Neural cell (in vitro differentiated cells): ENCODE results near the gene IQCN.

ENCODE experiments used
- EP300 ChIP-seq: fragments of 450-650 bp; conservative IDR thresholded peaks from 2 replicates; pipeline ENCODE4 v1.6.1; 2014; ENCODE audit warnings: antibody characterized with exemption, mild to moderate bottlenecking, moderate library complexity; ENCODE audit not compliant: poor library complexity, severe bottlenecking
- EZH2 ChIP-seq: fragments of 200-600, 300-800 bp; shearing (Covaris generic), sonication (generic); IDR thresholded peaks from 2 replicates; pipeline ENCODE4 v1.6.1; 2014; ENCODE audit warnings: antibody characterized with exemption, low read length, borderline replicate concordance, mild to moderate bottlenecking; ENCODE audit not compliant: insufficient read depth, poor library complexity, severe bottlenecking
- POLR2AphosphoS5 ChIP-seq: IDR thresholded peaks from 2 replicates; pipeline ENCODE4 v1.6.1; 2012
- RAD21 ChIP-seq: fragments of 450-650 bp; conservative IDR thresholded peaks from 2 replicates; pipeline ENCODE4 v1.6.1; 2014; ENCODE audit warnings: antibody characterized with exemption, mild to moderate bottlenecking, moderate library complexity
- TF ChIP-seq, protein P1 (sequence below): fragments of 450-650 bp; IDR thresholded peaks from 2 replicates; pipeline ENCODE4 v1.5.1; 2014; ENCODE audit warnings: antibody characterized with exemption, mild to moderate bottlenecking, moderate library complexity; ENCODE audit not compliant: poor library complexity, severe bottlenecking
- TF ChIP-seq, protein P2 (sequence below): IDR thresholded peaks from 2 replicates; pipeline ENCODE4 v1.6.1; 2012; ENCODE audit warnings: borderline replicate concordance

- TF ChIP-seq POLR2AphosphoS5 (no peak), RAD21 (no peak), EP300 (no peak), EZH2 (no peak)
- TF ChIP-seq, protein P1, sequence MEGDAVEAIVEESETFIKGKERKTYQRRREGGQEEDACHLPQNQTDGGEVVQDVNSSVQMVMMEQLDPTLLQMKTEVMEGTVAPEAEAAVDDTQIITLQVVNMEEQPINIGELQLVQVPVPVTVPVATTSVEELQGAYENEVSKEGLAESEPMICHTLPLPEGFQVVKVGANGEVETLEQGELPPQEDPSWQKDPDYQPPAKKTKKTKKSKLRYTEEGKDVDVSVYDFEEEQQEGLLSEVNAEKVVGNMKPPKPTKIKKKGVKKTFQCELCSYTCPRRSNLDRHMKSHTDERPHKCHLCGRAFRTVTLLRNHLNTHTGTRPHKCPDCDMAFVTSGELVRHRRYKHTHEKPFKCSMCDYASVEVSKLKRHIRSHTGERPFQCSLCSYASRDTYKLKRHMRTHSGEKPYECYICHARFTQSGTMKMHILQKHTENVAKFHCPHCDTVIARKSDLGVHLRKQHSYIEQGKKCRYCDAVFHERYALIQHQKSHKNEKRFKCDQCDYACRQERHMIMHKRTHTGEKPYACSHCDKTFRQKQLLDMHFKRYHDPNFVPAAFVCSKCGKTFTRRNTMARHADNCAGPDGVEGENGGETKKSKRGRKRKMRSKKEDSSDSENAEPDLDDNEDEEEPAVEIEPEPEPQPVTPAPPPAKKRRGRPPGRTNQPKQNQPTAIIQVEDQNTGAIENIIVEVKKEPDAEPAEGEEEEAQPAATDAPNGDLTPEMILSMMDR = no peak
- TF ChIP-seq, protein P2, sequence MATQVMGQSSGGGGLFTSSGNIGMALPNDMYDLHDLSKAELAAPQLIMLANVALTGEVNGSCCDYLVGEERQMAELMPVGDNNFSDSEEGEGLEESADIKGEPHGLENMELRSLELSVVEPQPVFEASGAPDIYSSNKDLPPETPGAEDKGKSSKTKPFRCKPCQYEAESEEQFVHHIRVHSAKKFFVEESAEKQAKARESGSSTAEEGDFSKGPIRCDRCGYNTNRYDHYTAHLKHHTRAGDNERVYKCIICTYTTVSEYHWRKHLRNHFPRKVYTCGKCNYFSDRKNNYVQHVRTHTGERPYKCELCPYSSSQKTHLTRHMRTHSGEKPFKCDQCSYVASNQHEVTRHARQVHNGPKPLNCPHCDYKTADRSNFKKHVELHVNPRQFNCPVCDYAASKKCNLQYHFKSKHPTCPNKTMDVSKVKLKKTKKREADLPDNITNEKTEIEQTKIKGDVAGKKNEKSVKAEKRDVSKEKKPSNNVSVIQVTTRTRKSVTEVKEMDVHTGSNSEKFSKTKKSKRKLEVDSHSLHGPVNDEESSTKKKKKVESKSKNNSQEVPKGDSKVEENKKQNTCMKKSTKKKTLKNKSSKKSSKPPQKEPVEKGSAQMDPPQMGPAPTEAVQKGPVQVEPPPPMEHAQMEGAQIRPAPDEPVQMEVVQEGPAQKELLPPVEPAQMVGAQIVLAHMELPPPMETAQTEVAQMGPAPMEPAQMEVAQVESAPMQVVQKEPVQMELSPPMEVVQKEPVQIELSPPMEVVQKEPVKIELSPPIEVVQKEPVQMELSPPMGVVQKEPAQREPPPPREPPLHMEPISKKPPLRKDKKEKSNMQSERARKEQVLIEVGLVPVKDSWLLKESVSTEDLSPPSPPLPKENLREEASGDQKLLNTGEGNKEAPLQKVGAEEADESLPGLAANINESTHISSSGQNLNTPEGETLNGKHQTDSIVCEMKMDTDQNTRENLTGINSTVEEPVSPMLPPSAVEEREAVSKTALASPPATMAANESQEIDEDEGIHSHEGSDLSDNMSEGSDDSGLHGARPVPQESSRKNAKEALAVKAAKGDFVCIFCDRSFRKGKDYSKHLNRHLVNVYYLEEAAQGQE = no peak
Measured at GRCh38 chr19:18310966-18311365, 36.7 kb upstream of the IQCN start.
